Activated CD8-positive, alpha-beta memory T cell treated with anti-CD3 and anti-CD28 coated beads for 1 hour (primary cell): ENCODE results near the gene CSH2.
A peak's percentile ranks its signal among the peaks of the same experiment; 100 is the strongest.
"Not testable (repeated sequence)": the region's sequence is repeated elsewhere in the genome, so short reads cannot be mapped to it uniquely, and the experiment has no call there.

ENCODE experiments used
- DNase-seq, 2 donors: peaks; one replicate each; pipeline ENCODE4 v3.0.0-alpha.2; 2020; ENCODE audit warnings: low read depth in 1 of 2; ENCODE audit errors: extremely low read depth in 1 of 2

Gene CSH2

DNA sequence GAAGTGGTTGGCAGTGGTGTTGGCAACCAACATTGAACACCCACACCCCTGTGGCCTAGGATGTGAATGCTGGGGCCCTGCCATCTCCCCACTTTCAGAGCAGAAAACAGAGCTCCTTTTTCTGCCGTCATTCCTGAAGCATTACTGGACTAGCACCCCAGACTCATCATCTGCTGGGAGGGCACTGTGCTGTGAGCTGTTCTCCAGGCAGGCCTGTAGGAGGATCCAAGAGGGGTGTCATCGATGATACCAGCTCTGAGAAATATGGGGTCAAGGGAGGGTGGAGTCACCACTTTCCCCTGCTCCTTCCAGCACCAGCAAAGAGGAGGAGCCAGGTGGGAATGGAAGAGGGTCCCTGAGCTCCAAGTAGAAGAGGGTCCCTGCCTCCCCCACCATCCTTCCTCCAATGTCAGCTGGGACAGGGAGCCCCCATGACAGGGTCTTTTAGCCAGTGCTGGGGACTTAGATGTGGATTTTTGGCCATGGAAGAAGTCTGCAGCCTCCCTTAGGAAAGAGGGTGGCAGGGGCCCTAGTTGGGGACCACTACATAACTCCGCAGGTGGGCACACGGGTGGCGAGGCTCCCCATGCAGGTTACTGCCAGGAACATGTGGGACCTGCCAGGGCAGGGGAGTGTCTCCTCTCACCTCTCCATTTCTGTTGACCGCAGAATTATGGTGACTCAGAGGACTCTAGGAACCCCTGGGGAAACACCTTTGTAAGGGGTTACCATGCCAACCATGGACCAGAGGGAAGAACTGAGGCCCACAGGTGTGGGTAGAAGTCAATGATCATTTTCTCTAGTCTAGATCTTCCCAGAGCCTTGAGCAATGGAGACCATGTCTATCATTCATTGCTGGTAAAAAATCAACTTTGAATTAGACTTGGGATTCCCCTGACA lies 25.7 kb upstream of the CSH2 start:
- not testable (repeated sequence) for DNase-seq

DNA sequence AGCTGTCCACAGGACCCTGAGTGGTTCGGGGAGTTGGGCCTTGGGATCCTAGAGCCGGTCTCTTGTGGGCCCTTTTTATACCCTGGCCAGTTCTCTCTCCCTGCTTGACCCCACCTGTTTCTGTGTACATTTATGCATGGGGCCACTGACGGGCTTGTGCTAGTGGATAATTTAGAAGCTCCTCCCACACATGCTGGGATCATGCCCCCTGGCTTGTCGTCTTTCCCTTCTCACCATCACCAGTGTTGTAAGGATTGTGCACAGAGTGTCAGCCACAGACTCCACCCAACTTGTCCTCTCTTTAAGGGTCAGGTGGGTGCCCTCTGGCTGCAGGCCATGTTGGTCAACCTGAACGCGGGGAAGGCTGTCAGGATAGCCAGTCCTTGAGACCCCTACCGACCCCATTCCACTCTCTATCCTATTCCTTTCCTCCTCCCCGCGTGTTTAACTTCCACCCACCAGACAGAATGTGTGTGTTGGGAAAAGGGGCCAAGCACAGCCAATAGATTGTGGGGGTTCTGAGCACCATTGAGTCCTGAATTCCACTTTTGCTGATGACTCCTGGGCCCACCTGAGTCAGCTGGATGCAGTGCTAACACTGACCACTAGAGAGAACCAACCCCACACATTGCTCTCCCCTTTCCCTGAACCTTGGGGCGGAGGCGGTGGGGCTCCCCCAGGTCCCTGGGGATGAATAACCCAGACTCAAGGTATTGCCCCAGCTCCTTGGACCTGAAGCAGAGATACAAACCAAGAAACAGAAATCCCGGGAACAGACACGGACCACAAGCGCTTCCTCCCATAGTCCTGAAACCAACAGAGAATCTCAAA lies 23.3 kb upstream of the CSH2 start, which contains the start of gene CSH1:
Gene CSH1, minus strand, starts transcription at position 51 of the 831 bp plus-strand sequence. CDS start 63 bp downstream, outside the sequence.
- DNase-seq = not testable (repeated sequence)

DNA sequence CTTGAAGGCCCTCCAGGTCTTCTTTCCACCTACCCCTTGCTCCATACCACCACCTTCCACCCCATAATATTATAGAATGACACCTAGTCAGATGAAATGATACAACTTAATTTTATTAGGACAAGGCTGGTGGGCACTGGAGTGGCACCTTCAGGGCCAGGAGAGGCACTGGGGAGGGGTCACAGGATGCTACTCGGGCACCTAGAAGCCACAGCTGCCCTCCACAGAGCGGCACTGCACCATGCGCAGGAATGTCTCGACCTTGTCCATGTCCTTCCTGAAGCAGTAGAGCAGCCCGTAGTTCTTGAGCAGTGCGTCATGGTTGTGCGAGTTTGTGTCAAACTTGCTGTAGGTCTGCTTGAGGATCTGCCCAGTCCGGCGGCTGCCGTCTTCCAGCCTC lies 21.3 kb upstream of the CSH2 start:
- not testable (repeated sequence) for DNase-seq

DNA sequence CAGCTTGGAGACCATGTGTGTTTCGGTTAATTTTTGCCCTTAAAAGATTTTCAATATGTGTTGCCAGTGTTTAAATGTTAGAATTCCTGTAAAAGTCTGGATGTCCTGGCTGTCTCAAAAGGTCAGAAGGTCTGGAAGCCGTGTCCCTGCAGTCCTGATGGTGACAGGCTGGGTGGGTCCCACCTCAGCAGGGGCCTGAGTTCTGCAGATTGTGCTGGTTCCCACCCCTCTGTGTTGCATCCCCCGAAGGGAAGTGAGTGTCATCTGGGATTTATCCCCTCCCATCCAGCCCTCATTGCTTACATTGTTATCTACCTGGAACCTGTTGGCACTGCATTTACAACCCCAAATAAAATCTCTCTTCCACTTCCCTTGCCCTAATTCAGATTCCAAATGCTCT lies 20.5 kb upstream of the CSH2 start:
- not testable (repeated sequence) for DNase-seq

DNA sequence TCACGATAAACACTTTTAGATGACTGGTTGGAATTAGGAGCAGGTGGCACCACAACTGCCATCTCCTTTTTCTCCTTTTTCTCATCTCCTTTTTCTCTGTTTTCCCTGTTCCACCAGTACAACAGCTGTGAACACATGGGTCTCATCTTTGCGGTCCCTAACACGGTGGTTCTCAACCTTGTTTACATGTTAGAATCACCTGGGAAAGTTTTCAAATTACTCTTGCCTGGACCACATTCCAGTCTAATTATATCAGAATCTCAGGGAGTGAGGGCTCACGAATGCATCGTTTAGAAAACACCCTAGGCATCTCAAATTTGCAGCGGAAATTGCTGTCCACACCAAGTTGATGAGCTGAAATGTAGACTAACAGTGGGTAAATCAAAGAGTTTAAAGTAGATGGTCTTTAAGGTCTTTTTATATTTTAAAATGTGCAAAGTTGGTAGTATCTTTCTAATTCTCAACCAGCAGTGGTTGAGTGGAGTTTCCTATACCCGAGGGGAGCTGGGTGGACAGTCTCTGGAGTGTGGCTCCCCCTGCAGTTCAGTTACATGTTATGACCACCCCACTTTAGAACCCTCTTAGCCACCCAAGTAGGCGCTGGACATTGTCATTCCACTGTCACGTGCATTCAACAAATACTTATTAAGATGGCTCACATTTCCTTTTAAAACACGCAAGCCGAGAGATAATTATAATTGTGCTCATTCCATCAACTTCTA lies 19.0 kb upstream of the CSH2 start:
- not testable (repeated sequence) for DNase-seq

DNA sequence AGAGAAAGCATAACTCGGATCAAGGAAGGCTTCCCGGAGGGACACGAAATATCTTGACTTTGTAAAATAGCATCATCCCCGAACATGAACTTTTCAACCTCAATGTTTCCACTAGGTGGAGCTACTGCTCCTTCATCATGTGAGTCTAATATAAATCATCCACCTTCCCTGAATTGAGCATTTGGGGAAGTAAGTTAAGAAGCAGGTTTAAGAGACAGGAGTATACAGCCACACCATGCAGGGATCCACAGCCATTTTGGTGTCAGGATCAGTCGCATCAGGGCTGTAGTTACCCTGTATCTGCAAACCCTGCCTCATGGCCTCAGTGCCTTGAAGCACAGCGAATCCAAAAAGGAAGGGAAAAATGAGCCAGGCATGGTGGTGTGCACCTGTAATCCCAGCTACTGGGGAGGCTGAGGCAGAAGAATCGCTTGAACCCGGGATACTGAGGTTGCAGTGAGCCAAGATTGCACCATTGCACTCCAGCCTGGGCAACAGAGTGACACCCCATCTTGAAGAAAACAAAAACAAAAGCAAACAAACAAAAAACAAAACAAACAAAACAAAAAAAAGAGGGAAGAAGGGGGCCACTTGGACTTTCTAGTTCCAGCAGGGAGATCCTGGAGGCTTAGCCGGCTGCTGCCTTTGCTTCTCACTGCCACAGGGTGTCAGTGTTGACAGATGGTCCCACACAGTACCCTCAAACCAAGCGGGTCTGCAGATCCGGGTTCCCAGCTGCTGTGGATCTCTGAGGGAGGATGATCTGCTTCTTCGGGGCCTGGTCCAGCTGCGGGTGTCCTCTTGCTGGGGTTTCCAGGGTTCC lies 15.8 kb upstream of the CSH2 start:
- not testable (repeated sequence) for DNase-seq

DNA sequence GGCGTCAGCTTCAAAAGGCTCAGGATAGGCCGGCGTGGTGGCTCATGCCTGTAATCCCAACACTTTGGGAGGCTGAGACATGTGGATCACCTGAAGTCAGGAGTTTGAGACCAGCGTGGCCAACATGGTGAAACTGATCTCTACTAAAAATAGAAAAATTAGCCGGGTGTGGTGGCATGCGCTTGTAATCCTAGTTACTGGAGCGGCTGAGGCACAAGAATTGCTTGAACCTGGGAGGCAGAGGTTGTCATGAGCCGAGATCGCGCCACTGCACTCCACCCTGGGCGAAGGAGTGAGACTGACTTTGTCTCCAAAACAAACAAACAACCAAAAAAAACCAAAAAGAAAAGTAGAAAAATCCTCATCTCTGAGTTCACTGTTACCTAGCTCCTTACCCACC lies 11.6 kb upstream of the CSH2 start:
- DNase-seq = not testable (repeated sequence)

DNA sequence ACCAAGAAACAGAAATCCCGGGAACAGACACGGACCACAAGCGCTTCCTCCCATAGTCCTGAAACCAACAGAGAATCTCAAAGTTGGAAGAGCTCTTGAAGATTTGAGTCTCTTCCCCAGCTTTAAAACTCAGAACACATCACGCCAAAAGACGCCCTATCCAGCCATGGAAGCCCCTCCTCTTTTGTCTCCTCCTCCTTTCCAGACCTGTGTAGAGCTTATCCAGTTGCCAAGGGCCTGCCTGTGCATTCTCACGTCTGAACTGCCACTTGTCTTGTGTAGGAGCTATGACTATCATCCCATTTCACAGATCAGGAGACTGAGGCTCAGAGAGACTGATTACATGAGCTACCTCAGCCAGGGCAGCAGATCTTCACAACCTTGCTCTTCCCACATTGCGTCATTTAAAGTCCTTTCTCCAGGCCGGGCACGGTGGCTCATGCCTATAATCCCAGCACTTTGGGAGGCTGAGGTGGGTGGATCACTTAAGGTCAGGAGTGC lies 9.2 kb upstream of the CSH2 start:
- not testable (repeated sequence) for DNase-seq

DNA sequence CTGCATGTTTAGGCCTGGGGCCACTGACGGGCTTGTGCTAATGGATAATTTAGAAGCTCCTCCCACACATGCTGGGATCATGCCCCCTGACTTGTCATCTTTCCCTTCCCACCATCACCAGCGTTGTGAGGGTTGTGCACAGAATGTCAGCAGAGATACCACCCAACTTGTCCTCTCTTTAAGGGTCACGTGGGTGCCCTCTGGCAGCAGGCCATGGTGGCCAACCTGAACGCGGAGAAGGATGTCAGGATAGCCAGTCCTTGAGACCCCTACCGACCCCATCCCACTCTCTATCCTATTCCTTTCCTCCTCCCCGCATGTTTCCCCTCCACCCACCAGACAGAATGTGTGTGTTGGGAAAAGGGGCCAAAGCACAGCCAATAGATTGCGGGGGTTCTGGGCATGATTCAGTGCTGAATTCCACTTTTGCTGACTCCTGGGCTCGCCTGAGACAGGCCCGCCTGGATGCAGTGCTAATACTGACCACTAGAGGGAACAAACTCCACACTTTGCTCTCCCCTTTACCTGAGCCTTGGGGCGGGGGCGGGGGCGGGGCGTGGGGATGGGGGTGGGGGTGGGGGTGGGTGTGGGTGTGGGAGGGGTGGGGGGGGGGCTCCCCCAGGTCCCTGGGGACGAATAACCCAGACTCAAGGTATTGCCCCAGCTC lies 8.6 kb upstream of the CSH2 start, which contains the start of gene GH2:
Gene GH2, minus strand, starts transcription at position 10 of the 667 bp plus-strand sequence. CDS start 143 bp downstream, outside the sequence.
- DNase-seq = peak in 1 of 2 donors; percentile 28

DNA sequence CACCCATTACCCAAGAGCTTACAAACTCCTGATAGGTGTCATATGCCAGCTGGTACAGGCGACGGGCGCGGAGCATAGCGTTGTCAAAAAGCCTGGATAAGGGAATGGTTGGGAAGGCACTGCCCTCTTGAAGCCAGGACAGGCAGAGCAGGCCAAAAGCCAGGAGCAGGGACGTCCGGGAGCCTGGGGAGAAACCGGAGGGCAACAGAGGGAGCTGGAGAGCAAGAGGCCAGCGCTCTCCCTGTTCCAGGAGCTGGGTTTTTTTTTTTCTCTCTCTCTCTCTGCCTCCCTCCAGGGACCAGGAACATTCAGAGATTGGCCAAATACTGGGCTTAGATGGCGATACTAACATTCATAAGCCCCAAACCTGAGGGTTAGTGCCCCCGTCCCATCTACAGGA lies 7.9 kb upstream of the CSH2 start:
- DNase-seq = not testable (repeated sequence)

DNA sequence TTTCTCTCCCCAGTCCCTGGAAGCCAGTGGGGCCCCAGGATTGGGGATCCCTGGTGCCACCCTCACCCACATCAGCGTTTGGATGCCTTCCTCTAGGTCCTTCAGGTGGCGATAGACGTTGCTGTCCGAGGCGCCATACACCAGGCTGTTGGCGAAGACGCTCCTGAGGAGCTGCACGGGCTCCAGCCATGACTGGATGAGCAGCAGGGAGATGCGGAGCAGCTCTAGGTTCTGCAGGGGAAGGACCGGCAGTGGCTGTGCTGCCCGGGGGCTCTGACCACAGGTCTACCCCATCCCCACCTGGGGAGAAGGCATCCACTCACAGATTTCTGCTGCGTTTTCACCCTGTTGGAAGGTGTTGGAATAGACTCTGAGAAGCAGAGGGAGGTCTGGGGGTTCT lies 7.2 kb upstream of the CSH2 start:
- no peak for DNase-seq

DNA sequence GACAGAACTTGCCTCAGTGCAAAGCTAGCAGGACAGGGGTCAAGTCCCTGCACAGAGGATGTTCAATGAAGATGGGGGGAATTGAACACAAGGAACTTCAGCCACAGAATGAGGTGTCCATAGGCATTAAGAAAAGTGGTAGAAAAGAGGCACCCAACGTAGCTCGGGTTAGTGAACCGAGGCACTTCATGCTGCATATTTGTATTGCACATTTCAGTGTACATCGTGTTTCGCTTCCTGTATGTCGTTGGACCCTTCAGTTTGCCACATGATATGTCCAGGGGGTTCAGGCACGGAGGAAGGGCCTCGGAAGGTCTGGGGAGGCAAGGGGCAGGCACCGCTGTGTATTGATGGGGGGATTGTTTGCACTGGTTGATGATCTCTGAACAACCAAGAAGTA lies 4.9 kb upstream of the CSH2 start:
- DNase-seq = not testable (repeated sequence)

DNA sequence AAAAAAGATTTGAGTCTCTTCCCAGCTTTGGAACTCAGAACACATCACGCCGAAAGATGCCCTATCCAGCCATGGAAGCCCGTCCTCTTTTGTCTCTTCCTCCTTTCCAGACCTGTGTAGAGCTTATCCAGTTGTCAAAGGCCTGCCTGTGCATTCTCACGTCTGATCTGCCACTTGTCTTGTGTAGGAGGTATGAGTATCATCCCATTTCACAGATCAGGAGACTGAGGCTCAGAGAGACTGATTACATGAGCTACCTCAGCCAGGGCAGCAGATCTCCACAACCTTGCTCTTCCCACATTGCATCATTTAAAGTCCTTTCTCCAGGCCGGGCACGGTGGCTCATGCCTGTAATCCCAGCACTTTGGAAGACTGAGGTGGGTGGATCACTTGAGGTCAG lies 1.2 kb upstream of the CSH2 start:
- DNase-seq = not testable (repeated sequence)

DNA sequence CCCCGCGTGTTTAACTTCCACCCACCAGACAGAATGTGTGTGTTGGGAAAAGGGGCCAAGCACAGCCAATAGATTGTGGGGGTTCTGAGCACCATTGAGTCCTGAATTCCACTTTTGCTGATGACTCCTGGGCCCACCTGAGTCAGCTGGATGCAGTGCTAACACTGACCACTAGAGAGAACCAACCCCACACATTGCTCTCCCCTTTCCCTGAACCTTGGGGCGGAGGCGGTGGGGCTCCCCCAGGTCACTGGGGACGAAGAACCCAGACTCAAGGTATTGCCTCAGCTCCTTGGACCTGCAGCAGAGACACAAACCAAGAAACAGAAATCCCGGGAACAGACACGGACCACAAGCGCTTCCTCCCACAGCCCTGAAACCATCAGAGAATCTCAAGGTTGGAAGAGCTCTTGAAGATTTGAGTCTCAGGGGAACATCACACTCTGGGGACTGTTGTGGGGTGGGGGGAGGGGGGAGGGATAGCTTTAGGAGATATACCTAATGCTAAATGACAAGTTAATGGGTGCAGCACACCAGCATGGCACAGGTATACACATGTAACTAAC lies 667 bp upstream of the CSH2 start:
- not testable (repeated sequence) for DNase-seq

DNA sequence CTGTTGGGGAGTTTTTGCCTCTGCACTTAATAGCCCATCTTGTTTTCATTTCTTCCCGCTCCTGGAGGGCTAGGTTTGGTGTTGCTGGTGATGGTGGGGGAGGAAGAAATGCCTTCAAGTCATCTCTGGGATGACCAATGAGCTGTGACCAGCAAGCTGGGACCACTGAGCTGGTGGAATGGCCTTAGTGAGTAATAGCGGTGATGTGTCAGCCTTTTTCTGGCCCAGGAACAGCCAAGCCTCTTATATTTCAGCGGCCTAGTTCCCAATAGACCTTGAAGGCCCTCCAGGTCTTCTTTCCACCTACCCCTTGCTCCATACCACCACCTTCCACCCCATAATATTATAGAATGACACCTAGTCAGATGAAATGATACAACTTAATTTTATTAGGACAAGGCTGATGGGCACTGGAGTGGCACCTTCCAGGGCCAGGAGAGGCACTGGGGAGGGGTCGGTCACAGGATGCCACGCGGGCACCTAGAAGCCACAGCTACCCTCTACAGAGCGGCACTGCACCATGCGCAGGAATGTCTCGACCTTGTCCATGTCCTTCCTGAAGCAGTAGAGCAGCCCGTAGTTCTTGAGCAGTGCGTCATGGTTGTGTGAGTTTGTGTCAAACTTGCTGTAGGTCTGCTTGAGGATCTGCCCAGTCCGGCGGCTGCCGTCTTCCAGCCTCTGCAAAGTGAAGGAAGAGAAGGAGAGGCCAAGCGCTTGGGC lies 1.7 kb downstream of the CSH2 start:
- not testable (repeated sequence) for DNase-seq

DNA sequence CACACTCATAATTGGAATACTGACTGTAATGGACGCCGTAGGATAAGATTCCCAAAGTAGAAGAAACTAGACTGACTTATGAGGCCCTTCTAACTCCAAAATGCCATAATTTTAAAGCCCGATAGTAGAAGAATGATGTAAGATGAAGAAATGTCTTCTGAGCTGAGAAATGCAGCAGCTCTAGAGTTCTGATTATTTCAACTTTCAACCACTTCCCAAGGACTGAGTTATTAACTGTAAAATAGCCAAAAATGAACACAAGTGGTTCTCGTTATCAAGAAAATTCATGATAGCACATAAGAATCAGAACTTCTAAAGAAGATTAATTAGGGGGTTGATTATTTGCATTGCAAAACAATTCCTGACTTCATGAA lies 3.2 kb downstream of the CSH2 start:
- not testable (repeated sequence) for DNase-seq

DNA sequence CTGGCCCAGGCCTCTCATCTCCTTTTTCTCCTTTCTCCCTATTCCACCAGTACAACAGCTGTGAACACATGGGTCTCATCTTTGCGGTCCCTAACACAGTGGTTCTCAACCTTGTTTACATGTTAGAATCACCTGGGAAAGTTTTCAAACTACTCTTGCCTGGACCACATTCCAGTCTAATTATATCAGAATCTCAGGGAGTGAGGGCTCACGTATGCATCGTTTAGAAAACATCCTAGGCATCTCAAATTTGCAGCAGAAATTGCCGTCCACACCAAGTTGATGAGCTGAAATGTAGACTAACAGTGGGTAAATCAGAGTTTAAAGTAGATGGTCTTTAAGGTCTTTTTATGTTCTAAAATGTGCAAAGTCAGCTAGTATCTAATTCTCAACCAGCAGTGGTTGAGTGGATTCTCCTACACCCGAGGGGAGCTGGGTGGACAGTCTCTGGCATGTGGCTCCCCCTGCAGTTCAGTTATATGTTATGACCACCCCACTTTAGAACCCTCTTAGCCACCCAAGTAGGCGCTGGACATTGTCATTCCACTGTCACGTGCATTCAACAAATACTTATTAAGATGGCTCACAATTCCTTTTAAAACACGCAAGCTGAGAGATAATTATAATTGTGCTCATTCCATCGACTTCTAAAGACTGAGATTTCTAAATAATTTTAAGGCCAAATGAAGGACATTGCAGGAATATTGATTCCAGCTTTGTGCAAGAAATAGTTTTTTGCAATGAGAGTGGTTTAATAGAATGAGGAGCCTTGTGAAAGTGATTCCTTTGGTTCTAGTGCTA lies 3.8 kb downstream of the CSH2 start:
- DNase-seq = not testable (repeated sequence)
